A673 (cell line): ENCODE data around the gene IMMP2L. TPM values are rescaled to one million over a fixed set of nuclear protein-coding genes. Genes with fewer than 3 reads are reported as not detected.

Source experiments
- BruUV-seq: library from RNA; stranded (reverse); fragments of 400-500 nt; replicated peaks from 2 replicates; lab custom pipeline; 2021; lab: Mats Ljungman, UMichigan
- CTCF ChIA-PET: fragments of 300-600 bp; sonication (Branson Sonifier 250); formaldehyde crosslinking; loops from one replicate; lab custom pipeline; 2022; ENCODE audit warnings: antibody characterized with exemption; lab: Charles Lee
- POLR2A ChIA-PET: fragments of 300-600 bp; sonication (Branson Sonifier 250); formaldehyde crosslinking; loops from one replicate; lab custom pipeline; 2022; ENCODE audit warnings: antibody characterized with exemption; ENCODE audit not compliant: low non-redundant PET; lab: Charles Lee
- DNase-seq: peaks from one replicate; pipeline ENCODE4 v3.0.0-alpha.2; 2015; ENCODE audit warnings: low spot score
- H3K27ac ChIP-seq: fragments of 200-600 bp; sonication (generic); 2 replicates; pipeline ENCODE4 v1.5.1; 2016; ENCODE audit warnings: mixed run types, low read depth, mild to moderate bottlenecking, mixed read lengths, antibody characterized with exemption, low read length; ENCODE audit not compliant: poor library complexity, severe bottlenecking
- H3K27me3 ChIP-seq: fragments of 200-600 bp; sonication (generic); replicated peaks from 2 replicates; pipeline ENCODE4 v1.6.1; 2017; ENCODE audit warnings: mixed run types, low read depth, mild to moderate bottlenecking, mixed read lengths, antibody characterized with exemption, low read length; ENCODE audit not compliant: insufficient read depth, poor library complexity
- H3K36me3 ChIP-seq: fragments of 200-600 bp; sonication (generic); 2 replicates; pipeline ENCODE4 v1.6.1; 2016; ENCODE audit warnings: mixed run types, mild to moderate bottlenecking, mixed read lengths, antibody characterized with exemption, low read length; ENCODE audit not compliant: insufficient read depth, poor library complexity, severe bottlenecking
- H3K4me1 ChIP-seq: fragments of 200-600 bp; sonication (generic); 2 replicates; pipeline ENCODE4 v1.6.1; 2017; ENCODE audit warnings: mixed run types, mild to moderate bottlenecking, mixed read lengths, antibody characterized with exemption, low read length; ENCODE audit not compliant: insufficient read depth, poor library complexity, severe bottlenecking
- H3K4me3 ChIP-seq: fragments of 200-600 bp; sonication (generic); 2 replicates; pipeline ENCODE4 v1.5.1; 2016; ENCODE audit warnings: low read depth, mixed run types, mild to moderate bottlenecking, mixed read lengths, low read length; ENCODE audit not compliant: poor library complexity, severe bottlenecking
- H3K9me3 ChIP-seq: fragments of 200-600 bp; sonication (generic); 2 replicates; pipeline ENCODE4 v1.6.1; 2016; ENCODE audit warnings: mixed run types, low read depth, mild to moderate bottlenecking, mixed read lengths, antibody characterized with exemption, low read length; ENCODE audit not compliant: poor library complexity, severe bottlenecking
- CTCF ChIP-seq: fragments of 300-800, 200-600 bp; sonication (generic); conservative IDR thresholded peaks from 2 replicates; pipeline ENCODE4 v1.5.1; 2017; ENCODE audit warnings: low read depth, mild to moderate bottlenecking, antibody characterized with exemption, low read length, moderate library complexity, mixed read lengths
- EZH2 ChIP-seq: fragments of 200-600 bp; sonication (generic); IDR thresholded peaks from 2 replicates; pipeline ENCODE4 v1.6.1; 2017; ENCODE audit warnings: borderline replicate concordance, low read depth, mild to moderate bottlenecking, mixed read lengths, antibody characterized with exemption, low read length; ENCODE audit not compliant: poor library complexity, severe bottlenecking
- intact Hi-C: fragments of 100-400 bp; cut with micrococcal nuclease; formaldehyde crosslinking; loops from one replicate; pipeline ENCODE4 v1.10.0; 2022; ENCODE audit not compliant: unreplicated experiment
- total RNA-seq: library from RNA; stranded (reverse); gene quantifications from 2 replicates; pipeline ENCODE4 v1.2.3, GENCODE V29; 2021

The IMMP2L gene
- total RNA-seq, 1 experiment from 2014 or later: 10.0 TPM

GRCh38 chr7:110767550-110768110 lies 794.7 kb downstream of the IMMP2L start:
- DNase-seq: no peak
- intact Hi-C loops: no loop called here
- POLR2A ChIA-PET: no interaction called here
- Histone ChIP-seq H3K27ac (no peak overlapping the region), H3K27me3 (no peaks in the 10 kb centered on the region), H3K9me3 (no peaks in the 10 kb centered on the region), H3K4me3 (no peak overlapping the region), H3K36me3 (no peaks in the 10 kb centered on the region), H3K4me1 (no peaks in the 10 kb centered on the region)
- CTCF ChIA-PET: no interaction called here
- TF ChIP-seq EZH2: no peak
- TF ChIP-seq CTCF: no peak
- BruUV-seq: no TSS peak

GRCh38 chr7:110766864-110767263 lies 795.4 kb downstream of the IMMP2L start:
- no peak overlapping the region for H3K27ac ChIP-seq
- DNase-seq: peak; percentile 12
- H3K4me3 ChIP-seq: no peak overlapping the region
- H3K9me3 ChIP-seq: no peaks in the 10 kb centered on the region
- H3K27me3 ChIP-seq: no peaks in the 10 kb centered on the region
- ChIA-PET CTCF (no interaction called here), POLR2A (no interaction called here)
- H3K36me3 ChIP-seq: no peaks in the 10 kb centered on the region
- intact Hi-C loops: no loop called here
- BruUV-seq: no TSS peak
- TF ChIP-seq EZH2 (no peak), CTCF (no peak)
- H3K4me1 ChIP-seq: no peaks in the 10 kb centered on the region

- CTCF ChIA-PET: no interaction called here
- intact Hi-C loops: no loop called here
- TF ChIP-seq CTCF: no peak
- no peak for TF ChIP-seq EZH2
- Histone ChIP-seq H3K4me1 (no peaks in the 10 kb centered on the region), H3K27ac (no peak overlapping the region), H3K27me3 (no peaks in the 10 kb centered on the region), H3K36me3 (no peaks in the 10 kb centered on the region), H3K9me3 (no peaks in the 10 kb centered on the region), H3K4me3 (no peak overlapping the region)
- POLR2A ChIA-PET: no interaction called here
- BruUV-seq: no TSS peak
- no peak for DNase-seq
Observed at GRCh38 chr7:110764852-110765251, 797.4 kb downstream of the IMMP2L start.
